Left lung (tissue), 10 donors: ENCODE measurements around the gene PUM1. TPM values are rescaled to one million over a fixed set of nuclear protein-coding genes. Genes with fewer than 3 reads are reported as not detected.
A peak's percentile ranks its signal among the peaks of the same experiment; 100 is the strongest.
"Not testable (repeated sequence)": the region's sequence is repeated elsewhere in the genome, so short reads cannot be mapped to it uniquely, and the experiment has no call there.

Experiments
- ATAC-seq: fragments of 200-7000 bp; cut with Tn5 transposase; one replicate; pipeline ENCODE4 v1.9.1; 2020; ENCODE audit warnings: moderate library complexity
- DNase-seq, 4 donors: peaks; one replicate each; pipeline ENCODE4 v3.0.0-alpha.2; 2013 to 2020
- H3K27ac ChIP-seq, 2 donors: fragments of 200-600 bp; sonication (generic) in 1 of 2; one replicate each; pipeline versions ENCODE4 v1.5.0 to v1.8.0; 2020 to 2021
- H3K27me3 ChIP-seq, 2 donors: fragments of 200-600 bp; sonication (generic) in 1 of 2; one replicate each; pipeline versions ENCODE4 v1.5.0 to v1.8.0; 2020 to 2021
- H3K36me3 ChIP-seq, 2 donors: fragments of 200-600 bp; sonication (generic) in 1 of 2; one replicate each; pipeline versions ENCODE4 v1.5.0 to v1.8.0; 2020 to 2021
- H3K4me1 ChIP-seq, 2 donors: fragments of 200-600 bp; one replicate each; pipeline ENCODE4 v1.8.0; 2021
- H3K4me3 ChIP-seq, 2 donors: fragments of 200-600 bp; sonication (generic) in 1 of 2; one replicate each; pipeline versions ENCODE4 v1.5.0 to v1.8.0; 2020 to 2021; ENCODE audit warnings: mild to moderate bottlenecking in 1 of 2
- H3K9me3 ChIP-seq, 2 donors: fragments of 200-600 bp; sonication (generic) in 1 of 2; one replicate each; pipeline versions ENCODE4 v1.5.0 to v1.8.0; 2020 to 2021
- intact Hi-C, 2 donors: fragments of 100-400 bp; cut with DNase I; formaldehyde crosslinking; loops; one replicate each; pipeline versions ENCODE4 v1.11.2 to v1.14.2; 2022
- polyA plus RNA-seq, 6 donors: library from polyadenylated mRNA; unstranded; fragments of 120-200 nt; gene quantifications; one replicate each; pipeline ENCODE4 v1.2.1, GENCODE V29; 2013; ENCODE audit not compliant: insufficient read length in 6 of 6
- total RNA-seq, 2 donors: library from RNA; stranded (reverse); fragmentation: NEBNext Ultra II Directional; extraction: Animal tissue kit (Norgen Biotek cat#: 25700); gene quantifications; one replicate each; pipeline ENCODE4 v1.2.1, GENCODE V29; 2021
- TF ChIP-seq, protein P1 (sequence below), 2 donors: fragments of 200-600 bp; sonication (generic) in 1 of 2; IDR thresholded peaks; one replicate each; pipeline versions ENCODE4 v1.5.0 to v1.8.0; 2021; ENCODE audit warnings: antibody characterized with exemption in 2 of 2
- donor health status: DM: no; HTN: yes; CAD: no.
- donor health status: DM: no; HTN: no; CAD: no.

The PUM1 gene
- total and polyA plus RNA-seq, 8 donors, result 96.7 to 125 (median 108) TPM

DNA sequence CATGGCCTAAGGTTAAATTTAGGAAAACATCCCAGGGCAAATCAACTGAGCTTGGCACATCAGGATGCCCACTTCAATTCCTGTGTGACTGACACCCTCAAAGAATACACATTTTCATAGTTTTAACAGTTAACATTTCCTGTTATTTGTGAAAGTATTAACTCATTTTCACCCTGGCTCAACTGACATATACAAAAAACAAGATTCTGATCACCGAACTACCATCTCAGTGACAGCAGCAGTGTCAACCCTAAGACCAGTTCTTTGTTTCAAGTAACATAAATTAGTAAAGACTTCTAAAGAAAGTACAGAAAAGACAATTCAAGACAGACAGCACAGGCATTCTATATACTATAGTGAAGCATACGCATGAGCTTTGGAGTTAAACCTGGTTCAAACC, 88.0 kb downstream of the PUM1 start:
- Histone ChIP-seq H3K36me3 (peaks cover 0 to 45% of the 10 kb centered on the region in 2 donors), H3K4me3 (no peak overlapping the region), H3K9me3 (no peaks in the 10 kb centered on the region), H3K4me1 (peaks cover 6 to 43% of the 10 kb centered on the region in 2 donors), H3K27ac (peak overlapping the region in 1 of 2 donors; percentile 8), H3K27me3 (no peaks in the 10 kb centered on the region)
- TF ChIP-seq, protein P1, sequence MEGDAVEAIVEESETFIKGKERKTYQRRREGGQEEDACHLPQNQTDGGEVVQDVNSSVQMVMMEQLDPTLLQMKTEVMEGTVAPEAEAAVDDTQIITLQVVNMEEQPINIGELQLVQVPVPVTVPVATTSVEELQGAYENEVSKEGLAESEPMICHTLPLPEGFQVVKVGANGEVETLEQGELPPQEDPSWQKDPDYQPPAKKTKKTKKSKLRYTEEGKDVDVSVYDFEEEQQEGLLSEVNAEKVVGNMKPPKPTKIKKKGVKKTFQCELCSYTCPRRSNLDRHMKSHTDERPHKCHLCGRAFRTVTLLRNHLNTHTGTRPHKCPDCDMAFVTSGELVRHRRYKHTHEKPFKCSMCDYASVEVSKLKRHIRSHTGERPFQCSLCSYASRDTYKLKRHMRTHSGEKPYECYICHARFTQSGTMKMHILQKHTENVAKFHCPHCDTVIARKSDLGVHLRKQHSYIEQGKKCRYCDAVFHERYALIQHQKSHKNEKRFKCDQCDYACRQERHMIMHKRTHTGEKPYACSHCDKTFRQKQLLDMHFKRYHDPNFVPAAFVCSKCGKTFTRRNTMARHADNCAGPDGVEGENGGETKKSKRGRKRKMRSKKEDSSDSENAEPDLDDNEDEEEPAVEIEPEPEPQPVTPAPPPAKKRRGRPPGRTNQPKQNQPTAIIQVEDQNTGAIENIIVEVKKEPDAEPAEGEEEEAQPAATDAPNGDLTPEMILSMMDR (IDR thresholded peaks at IDR 0.05), result no peak
- intact Hi-C loops, result no loop called here
- DNase-seq, result no peak
- ATAC-seq, result no peak

- Histone ChIP-seq H3K4me3 (no peak overlapping the region), H3K4me1 (peaks cover 6 to 39% of the 10 kb centered on the region in 2 donors), H3K27ac (no peak overlapping the region), H3K27me3 (no peaks in the 10 kb centered on the region), H3K9me3 (no peaks in the 10 kb centered on the region), H3K36me3 (peaks cover 0 to 45% of the 10 kb centered on the region in 2 donors)
- ATAC-seq, result peak; percentile 12
- intact Hi-C loops, result no loop called here
- TF ChIP-seq, protein P1 (IDR thresholded peaks at IDR 0.05), result no peak
- no peak for DNase-seq
Observed at GRCh38 chr1:30977105-30977504, 88.4 kb downstream of the PUM1 start.

- Histone ChIP-seq H3K4me3 (no peak overlapping the region), H3K4me1 (peaks cover 6 to 38% of the 10 kb centered on the region in 2 donors), H3K27me3 (no peaks in the 10 kb centered on the region), H3K36me3 (peaks cover 0 to 45% of the 10 kb centered on the region in 2 donors), H3K9me3 (no peaks in the 10 kb centered on the region), H3K27ac (peak overlapping the region in 1 of 2 donors; percentile 63)
- TF ChIP-seq, protein P1 (IDR thresholded peaks at IDR 0.05), result no peak
- intact Hi-C loops, result no loop called here
- ATAC-seq, result peak; percentile 72
- no peak for DNase-seq
Observed at GRCh38 chr1:30976143-30976542, 89.4 kb downstream of the PUM1 start.

GRCh38 chr1:30975217-30975616, 90.3 kb downstream of the PUM1 start:
- intact Hi-C loops, result no loop called here
- H3K27me3 ChIP-seq, result no peaks in the 10 kb centered on the region
- H3K27ac ChIP-seq, result no peak overlapping the region
- H3K9me3 ChIP-seq, result no peaks in the 10 kb centered on the region
- peaks cover 0 to 45% of the 10 kb centered on the region in 2 donors for H3K36me3 ChIP-seq
- no peak overlapping the region for H3K4me3 ChIP-seq
- DNase-seq, result no peak
- ATAC-seq, result no peak
- TF ChIP-seq, protein P1 (IDR thresholded peaks at IDR 0.05), result no peak
- H3K4me1 ChIP-seq, result peaks cover 6 to 44% of the 10 kb centered on the region in 2 donors

- Histone ChIP-seq H3K36me3 (peaks cover 0 to 40% of the 10 kb centered on the region in 2 donors), H3K4me3 (no peak overlapping the region), H3K27me3 (no peaks in the 10 kb centered on the region), H3K9me3 (no peaks in the 10 kb centered on the region), H3K4me1 (peaks cover 6 to 44% of the 10 kb centered on the region in 2 donors), H3K27ac (no peak overlapping the region)
- DNase-seq (no peak), ATAC-seq (no peak)
- intact Hi-C loops, result no loop called here
- TF ChIP-seq, protein P1 (IDR thresholded peaks at IDR 0.05), result no peak
Observed at GRCh38 chr1:30974536-30974935, 91.0 kb downstream of the PUM1 start.

- H3K4me3 ChIP-seq, intact Hi-C loops, H3K27me3 ChIP-seq, H3K9me3 ChIP-seq, ATAC-seq, H3K27ac ChIP-seq, DNase-seq: not testable (repeated sequence)
- Histone ChIP-seq H3K4me1 (peaks cover 7 to 39% of the 10 kb centered on the region in 2 donors), H3K36me3 (peaks cover 0 to 37% of the 10 kb centered on the region in 2 donors)
Observed at GRCh38 chr1:30972349-30972748, 93.2 kb downstream of the PUM1 start.
